Raji (cell line): Measurements from ENCODE around the gene SAPCD2.

Experiments used
- POLR2A ChIP-seq: IDR thresholded peaks from 2 replicates; pipeline ENCODE4 v1.6.1; 2011; ENCODE audit warnings: low read depth, low read length, control low read depth; ENCODE audit not compliant: insufficient read depth

Gene SAPCD2, protein sequence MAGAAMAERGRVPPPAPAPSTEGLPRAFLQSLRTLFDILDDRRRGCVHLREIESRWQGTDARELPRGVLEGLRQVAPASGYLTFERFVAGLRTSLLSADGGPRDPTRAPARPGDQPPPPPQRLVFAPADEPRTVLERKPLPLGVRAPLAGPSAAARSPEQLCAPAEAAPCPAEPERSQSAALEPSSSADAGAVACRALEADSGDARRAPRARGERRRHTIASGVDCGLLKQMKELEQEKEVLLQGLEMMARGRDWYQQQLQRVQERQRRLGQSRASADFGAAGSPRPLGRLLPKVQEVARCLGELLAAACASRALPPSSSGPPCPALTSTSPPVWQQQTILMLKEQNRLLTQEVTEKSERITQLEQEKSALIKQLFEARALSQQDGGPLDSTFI

DNA sequence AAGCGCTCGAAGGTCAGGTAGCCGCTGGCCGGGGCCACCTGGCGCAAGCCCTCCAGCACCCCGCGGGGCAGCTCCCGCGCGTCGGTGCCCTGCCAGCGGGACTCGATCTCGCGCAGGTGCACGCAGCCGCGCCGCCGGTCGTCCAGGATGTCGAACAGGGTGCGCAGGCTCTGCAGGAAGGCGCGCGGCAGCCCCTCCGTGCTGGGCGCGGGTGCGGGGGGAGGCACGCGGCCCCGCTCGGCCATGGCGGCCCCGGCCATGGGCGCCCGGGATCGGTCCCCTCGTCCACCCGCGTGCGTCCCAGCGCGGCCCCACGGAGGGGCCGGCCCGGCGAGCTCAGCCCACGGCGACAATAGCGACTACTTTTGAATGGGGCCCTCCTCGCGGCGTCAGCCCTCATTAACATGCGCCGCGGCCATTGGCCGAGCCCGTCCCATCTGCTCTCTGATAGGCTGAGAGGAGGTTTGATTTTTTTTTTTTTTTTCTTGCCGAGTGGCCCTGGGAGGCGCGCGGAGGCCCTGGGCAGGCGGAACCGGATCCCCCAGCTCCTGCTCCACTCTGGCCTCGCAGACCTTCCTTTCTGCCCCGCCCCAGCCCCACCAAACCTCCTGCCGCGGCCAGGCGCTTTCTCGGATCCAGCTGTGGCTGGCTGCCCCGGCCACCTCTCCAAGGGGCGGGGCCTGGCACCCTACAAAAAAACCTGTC is at the start of gene SAPCD2:
Gene SAPCD2 (minus strand): TSS at position 357 of the 705 bp plus-strand sequence. CDS start 97 bp downstream, at position 260.
- peak; percentile 89 for TF ChIP-seq POLR2A

DNA sequence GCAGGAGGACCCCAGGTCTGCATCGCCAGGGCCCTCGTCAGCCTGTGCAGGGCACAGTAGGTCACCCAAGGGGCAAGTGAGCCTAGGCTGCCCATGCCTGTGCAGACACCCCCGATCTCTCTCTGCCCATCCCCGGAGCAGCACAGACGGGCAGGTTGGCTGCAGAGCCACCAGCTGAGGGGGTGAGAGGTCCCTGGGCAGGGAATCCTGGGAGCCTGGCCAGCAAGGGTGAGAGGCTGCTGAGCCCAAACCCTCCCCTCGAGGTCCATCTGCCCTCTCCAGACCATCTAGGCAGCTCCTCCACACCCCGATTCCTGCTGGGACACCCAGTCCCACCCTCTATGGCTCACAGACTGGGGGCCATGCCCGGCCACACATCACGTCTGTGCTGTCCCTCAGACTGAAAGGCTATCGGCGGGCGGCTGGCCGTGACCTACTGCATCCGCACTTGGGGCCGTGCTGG is 46.9 kb upstream of the SAPCD2 start:
- no peak for TF ChIP-seq POLR2A

DNA sequence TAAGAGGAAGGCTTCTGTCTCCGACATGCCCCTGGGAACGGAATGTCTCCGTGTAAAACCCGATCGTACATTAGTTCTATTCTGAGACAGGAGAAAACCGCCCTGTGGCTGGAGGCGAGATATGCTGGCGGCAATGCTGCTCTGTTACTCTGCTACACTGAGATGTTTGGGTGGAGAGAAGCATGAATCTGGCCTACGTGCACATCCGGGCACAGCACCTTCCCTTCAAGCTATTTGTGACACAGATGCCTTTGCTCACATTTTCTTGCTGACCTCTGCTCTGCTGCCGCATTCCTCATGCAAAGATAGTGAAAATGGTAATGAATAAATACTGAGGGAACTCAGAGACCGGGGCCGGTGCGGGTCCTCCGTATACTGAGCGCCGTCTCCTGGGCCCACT is 46.4 kb upstream of the SAPCD2 start:
- no peak for TF ChIP-seq POLR2A

DNA sequence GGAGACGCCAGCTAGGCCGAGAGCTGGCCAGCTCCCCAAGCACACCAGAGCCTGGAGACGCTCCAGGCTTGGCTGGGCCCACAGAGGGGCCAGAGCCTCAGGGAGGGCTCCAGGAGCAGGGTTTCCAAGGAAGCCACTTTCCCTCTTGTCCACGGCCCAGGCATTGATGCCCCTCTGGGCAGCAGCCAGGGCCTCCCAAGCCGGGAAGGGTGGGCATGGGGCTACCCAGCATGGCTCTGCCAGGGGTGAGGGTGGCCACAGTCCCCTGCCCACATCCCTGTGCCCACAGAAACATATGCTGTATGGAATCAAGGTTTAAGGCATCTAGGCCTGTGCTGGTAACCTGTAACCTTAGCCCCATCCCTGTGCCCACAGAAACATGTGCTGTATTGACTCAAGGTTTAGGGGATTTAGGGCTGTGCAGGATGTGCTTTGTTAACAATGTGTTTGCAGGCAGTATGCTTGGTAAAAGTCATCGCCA is 45.7 kb upstream of the SAPCD2 start:
- TF ChIP-seq POLR2A = no peak; the same call in 1 of the 2 replicates

DNA sequence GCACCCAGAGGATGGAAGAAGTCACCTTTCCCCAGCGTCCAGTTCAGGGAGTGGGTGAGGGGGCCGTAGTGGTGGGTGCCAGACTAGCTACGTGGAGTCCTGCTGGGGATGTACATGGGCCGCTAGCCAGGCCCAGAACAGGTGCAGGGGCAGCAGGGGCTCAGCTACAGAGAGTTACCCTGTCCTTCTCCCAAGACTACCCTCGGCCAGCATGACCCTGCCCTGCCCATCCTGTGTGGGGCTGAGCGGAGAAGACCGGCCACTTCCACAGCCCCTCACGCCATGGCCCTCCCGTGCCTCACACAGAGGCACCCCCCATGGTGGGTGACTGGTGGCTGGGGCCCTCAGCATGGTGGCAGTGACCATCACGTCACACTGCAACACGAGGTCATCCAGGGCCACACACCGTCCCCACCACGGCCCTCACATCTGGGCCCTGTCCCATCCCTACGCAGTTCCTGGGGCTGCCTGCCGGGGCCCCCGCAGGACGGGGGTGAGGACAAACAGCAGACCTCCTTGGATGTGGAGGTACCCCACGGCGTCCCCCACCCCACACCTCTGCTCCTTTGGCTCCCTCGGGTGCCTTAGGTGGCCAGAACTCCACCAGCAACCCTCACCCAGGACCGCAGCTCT is 45.2 kb upstream of the SAPCD2 start:
- TF ChIP-seq POLR2A = no peak; the same call in 1 of the 2 replicates

DNA sequence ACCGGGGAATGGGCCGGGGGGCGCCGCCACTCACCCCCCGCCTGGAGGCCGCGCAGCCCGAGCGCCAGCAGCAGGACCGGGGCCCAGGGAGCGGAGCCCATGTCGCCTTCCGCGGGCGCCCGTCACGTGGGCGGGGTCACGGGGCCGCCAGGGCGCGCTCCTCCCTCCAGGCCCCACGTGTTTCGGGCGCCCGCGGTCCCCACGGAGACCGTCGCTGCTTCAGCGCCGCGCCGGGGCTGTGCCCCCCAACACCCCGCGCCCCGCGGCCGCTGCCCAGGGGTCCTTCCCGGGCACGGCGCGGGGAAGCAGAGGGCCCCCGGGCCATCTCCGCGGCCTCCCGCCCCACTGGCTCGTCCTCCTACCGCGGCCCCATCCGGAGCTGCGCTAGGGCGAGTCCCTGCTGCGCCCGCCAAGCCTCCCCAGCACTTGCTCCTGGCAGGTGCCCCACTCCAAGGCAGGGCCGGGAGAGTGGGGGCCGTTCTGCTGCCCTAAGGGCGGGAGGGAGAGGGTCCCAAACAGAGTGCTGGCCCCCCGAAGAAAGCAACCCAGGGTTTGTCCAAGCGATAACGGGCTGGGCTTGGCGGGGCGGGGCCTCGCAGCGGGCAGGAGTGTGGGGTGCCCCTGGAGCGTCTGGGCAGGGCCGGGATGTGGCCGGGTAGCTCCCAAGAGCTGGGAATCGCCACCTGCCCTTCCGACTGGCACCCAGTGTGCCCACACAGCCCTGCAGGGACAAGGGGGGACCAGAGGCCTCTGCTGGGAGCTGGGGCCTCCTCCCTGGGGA is 44.4 kb upstream of the SAPCD2 start, which contains the start of gene DPP7:
Gene DPP7 (minus strand): TSS at position 121 of the 781 bp plus-strand sequence. CDS start 20 bp downstream, at position 101.
- peak; percentile 71 for TF ChIP-seq POLR2A

DNA sequence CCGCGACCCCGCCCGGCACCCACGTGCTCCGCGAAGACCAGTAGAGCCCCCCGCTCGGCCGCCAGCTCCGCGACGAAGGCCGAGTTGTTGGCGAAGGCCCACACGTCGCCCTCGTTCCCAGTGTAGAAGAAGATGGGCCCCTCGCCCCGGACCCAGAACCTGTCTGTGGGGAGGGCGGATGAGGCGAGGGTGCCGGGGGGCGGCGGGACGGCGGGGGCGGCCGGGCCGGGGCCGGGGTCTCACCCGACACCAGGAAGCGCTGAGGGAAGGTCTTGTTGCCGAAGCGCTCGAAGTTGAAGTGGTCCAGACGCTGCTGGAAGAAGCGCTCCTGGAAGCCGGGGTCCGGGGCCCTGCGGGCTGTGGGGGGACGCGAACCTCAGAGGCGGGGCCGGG is 43.9 kb upstream of the SAPCD2 start:
- TF ChIP-seq POLR2A = no peak

DNA sequence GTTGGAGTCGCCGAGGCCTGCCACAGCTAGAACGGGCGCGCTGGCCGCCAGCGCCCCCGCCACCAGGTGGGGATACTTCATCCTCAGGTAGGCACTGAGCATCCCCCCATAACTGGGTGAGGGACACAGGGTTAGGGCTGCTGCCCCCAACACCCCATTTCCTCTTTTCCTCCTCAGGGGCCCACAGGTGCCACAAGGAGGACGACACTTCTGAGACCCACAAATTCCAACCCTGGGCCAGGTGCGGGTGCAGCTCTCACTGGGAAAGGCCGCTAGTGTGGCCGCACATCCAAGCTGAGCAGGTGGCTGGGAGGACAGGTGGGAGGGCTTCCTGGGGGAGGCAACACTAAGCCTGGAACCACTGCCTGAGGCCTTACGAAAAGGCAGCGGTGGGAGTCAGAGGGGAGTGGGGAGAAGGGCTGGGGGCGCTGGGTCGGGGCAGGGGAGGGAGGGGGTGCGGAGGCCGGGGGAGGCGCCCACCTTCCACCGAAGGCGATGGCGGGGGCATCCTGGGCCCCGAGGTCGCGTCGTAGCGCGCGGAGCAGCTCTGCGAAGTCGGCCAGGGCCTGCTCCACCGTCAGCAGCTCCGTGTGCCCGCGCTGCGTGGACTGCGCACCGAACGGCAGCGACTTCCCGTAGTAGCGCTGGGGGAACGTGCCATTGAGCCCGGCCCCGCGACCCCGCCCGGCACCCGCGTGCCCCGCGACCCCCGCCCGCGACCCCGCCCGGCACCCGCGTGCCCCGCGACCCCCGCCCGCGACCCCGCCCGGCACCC is 43.2 kb upstream of the SAPCD2 start:
- TF ChIP-seq POLR2A = no peak

DNA sequence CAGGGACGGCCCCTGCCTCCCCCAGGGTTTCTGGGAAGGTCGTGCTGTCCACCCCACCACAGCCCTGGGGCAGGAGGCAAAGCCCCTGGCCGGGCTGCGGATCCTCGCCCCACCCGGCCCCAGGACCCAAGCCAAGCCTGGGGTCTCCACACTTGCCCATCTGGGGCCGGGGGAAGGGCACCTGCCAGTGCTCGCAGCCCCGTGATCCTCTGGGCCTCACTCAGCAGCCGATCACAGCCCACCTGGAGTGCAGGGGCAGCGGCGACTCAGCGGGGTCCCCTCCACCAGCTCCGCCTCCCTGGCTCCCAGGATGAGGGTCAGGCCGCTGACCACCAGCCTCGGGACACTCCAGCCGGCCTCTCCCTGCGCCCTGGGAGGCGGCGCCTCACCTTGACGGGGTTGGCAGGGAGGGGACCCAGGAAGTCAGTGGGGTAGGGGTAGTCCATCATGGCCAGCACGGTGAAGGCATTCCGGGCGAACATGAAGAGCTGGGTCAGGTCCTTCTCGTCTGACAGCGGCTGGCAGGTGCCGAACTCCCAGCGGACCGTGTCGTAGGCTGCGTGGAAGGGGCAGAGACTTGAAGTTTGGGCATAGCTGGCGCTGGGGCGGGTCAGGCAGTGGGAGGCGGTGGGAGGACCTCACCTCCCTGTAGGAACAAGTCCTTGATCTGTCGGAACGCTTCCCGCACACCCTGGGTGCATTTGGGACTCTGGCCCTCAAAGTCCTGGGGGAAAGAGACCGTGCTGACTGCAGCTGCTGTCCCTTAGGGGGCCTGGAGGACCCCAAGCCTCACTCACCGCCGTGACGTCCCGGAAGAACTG is 42.4 kb upstream of the SAPCD2 start:
- no peak for TF ChIP-seq POLR2A

DNA sequence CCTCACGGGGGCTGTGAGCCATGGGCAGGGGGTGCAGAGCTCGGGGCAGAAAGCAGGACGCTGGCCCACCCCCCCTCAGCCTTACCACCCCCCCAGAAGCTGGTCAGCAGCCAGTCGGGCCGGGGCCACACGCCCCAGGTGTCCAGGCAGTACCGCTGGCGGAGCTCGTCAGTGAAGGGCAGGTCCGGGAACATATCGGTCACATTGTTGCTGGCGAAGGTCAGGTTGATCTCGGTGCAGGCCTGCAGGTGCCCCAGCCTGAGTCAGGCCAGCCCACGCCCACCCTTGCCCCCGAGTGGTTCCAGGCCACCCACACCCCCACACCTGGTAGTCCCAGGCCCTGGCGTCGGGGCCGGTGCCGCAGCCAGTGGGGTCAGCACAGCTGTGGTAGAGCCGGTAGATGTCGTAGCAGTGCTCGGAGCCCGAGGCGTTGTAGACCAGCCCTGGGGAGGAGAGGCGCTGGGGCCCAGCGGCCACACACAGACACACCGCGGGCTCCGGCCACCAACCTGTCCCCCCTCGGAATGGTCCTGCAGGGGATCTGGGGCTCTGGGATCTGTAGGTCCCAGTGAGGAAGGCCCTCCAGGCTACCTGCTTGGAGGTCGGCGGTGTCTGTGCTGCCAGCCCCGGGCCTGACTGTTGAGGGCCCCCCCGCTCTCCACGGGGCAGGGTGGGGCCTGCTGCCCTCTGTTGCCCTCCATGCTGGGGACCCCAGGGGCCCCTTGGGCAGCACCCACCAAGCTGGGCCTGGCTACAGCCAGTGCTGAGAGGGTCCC is 41.6 kb upstream of the SAPCD2 start:
- no peak for TF ChIP-seq POLR2A

DNA sequence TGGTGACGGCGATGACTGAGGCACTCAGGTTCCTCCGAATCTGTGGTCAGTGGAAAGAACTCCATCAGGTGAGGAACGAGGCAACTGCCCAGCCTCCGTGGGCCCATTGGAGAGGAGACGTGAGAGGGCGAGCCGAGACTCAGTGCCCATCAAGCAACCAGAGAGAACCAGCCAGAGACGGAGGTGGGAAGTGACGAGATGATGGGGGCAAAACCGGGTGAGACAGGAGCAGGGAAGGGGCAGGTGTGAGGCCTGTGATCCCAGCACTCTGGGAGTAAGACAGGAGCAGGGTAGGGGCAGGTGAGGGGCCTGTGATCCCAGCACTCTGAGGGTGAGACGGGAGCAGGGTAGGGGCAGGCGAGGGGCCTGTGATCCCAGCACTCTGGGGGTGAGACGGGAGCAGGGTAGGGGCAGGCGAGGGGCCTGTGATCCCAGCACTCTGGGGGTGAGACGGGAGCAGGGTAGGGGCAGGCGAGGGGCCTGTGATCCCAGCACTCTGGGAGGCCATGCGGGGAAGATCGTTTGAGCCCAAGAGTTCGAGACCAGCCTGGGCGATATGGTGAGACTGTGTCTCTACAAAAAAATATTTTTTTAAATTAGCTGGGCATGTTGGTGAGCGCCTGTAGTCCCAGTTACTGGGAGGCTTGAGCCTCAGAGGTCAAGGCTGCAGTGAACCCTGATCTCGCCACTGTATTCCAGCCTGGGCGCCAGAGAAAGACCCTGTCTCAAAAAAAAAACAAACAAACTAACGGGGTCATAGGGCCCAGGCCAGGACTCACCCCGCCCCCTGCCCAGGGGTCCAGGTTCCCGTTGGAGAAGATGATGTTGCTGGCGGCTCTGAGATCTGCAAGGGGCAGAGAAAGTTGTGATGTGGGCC is 40.8 kb upstream of the SAPCD2 start:
- no peak for TF ChIP-seq POLR2A
